Activated CD4-positive, alpha-beta T cell treated with anti-CD3 and anti-CD28 coated beads for 24 hours (primary cell): ENCODE results near the gene MRPL55.
A peak's percentile ranks its signal among the peaks of the same experiment; 100 is the strongest.

Experiments
- DNase-seq, 2 donors: peaks; one replicate each; pipeline ENCODE4 v3.0.0-alpha.2; 2020; ENCODE audit warnings: low read depth in 2 of 2

The MRPL55 gene

GRCh38 chr1:228109073-228109961 is at the start of gene MRPL55:
TSS of gene MRPL55 (minus strand) at chr1:228109299. CDS start at chr1:228108260, 1,039 bp downstream.
- DNase-seq, result peak; percentile 97

DNA sequence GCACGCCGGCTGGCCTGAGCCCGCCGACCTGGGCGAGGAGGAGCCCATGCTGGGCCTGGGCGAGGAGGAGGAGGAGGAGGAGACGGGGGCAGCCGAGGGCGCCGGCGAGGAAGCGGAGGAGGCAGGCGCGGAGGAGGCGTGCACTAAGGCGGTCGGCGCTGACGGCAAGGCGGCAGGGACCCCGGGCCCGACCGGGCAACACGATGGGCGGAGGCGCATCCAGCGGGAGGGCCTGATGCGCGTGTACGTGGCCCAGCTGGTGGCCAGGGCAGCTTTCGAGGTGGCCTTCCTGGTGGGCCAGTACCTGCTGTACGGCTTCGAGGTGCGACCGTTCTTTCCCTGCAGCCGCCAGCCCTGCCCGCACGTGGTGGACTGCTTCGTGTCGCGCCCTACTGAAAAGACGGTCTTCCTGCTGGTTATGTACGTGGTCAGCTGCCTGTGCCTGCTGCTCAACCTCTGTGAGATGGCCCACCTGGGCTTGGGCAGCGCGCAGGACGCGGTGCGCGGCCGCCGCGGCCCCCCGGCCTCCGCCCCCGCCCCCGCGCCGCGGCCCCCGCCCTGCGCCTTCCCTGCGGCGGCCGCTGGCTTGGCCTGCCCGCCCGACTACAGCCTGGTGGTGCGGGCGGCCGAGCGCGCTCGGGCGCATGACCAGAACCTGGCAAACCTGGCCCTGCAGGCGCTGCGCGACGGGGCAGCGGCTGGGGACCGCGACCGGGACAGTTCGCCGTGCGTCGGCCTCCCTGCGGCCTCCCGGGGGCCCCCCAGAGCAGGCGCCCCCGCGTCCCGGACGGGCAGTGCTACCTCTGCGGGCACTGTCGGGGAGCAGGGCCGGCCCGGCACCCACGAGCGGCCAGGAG is 49.3 kb upstream of the MRPL55 start:
- no peak for DNase-seq

DNA sequence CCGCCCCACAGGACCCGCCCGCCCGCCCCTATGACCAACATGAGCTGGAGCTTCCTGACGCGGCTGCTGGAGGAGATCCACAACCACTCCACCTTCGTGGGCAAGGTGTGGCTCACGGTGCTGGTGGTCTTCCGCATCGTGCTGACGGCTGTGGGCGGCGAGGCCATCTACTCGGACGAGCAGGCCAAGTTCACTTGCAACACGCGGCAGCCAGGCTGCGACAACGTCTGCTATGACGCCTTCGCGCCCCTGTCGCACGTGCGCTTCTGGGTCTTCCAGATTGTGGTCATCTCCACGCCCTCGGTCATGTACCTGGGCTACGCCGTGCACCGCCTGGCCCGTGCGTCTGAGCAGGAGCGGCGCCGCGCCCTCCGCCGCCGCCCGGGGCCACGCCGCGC is 48.6 kb upstream of the MRPL55 start:
- no peak for DNase-seq

DNA sequence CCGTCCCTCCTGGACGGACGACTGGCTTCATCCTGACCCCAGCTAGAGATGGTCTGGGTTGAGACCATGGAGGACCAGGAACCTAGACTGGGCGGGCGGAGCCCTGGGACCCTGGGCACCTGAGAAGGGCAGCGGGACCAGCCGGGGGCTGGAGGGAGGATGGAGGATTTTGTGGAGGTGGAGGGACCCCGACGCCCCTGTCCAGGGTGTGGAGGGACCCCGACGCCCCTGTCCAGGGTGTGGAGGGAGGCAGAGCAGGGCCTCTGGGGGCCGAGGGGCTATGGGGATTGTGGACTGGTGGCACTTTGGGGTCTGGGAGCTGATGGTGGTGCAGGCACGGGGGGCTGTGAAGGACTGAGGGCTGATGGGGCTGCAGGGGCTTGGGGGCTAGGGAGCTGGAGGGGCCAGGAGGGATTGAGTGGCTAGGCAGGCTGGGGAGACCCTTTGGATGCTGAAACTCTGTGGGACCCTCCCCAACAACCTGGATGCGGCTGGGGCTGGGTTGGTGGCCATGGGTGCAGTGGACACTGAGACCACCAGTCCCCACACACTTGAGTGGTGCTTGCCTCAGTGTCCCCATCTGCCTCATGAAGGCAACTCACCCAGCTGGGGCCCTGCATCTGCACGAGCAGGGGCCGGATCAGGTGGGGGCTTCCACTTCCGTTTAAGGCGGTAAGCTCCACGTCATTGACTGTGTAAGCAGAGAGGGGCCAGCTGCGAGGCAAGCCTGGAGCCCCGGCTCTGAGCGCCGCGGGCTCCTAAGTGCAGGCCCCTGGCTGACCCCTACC is 48.0 kb upstream of the MRPL55 start:
- no peak for DNase-seq

DNA sequence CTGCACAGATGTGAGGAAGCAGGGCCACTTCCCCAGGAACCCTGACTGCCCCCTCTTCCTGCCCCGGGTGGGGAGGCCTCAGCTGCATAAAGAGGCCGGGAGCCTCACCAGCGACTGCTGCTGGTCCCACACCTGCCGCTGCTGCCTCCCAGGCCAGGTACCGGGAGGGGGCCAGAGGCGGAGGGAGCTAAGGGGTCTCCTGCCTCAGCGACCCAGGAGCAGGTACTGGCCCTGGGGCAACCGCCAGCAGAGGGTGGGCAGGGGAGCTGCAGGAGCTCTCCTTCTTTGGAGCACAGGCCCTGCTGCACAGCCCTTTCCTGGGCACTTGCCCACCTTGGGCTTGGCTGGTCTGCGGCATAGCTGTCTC is 47.4 kb upstream of the MRPL55 start:
- DNase-seq, result no peak

DNA sequence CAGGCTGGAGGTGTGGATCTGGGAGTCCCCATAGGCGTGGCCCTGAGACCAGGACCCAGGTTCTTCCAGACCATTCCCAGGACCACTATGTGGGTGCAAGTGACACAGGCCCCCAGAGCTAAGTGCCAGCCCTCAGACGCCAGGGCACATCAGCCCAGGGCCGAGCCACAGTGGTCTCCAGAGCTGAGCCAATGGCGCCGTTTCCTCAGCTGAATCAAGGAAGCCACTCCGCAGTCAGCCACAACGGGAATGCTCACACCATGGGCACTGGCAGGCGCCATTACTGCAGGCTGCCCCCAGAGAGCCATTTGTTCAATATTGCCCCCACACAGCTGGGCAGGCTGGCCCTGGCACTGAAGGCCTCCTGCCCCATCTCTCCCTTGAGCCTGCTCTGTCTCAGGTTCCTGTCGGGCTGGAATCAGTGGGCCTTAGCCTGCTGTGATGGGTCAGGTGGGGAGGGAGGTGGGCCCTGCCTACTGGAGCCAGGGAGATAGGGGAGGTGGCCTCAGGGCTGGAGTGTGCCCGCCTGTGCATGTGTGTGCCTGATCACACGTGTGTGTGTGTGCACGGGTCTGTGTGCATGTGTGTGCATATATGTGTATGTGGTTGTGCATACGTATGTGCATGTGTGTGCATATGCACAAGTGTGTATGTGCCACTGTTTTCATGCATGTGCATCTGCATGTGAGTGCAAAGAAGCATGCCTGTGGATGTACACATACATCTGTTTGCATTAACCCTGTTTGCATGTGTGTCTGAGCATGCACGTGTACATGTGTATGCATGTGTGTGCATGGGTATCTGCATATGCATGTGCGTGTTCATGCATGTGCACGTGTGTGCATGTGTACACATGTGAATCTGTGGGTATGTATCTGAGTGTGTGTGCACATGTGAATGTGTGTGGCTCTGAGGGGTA is 46.8 kb upstream of the MRPL55 start:
- no peak for DNase-seq

DNA sequence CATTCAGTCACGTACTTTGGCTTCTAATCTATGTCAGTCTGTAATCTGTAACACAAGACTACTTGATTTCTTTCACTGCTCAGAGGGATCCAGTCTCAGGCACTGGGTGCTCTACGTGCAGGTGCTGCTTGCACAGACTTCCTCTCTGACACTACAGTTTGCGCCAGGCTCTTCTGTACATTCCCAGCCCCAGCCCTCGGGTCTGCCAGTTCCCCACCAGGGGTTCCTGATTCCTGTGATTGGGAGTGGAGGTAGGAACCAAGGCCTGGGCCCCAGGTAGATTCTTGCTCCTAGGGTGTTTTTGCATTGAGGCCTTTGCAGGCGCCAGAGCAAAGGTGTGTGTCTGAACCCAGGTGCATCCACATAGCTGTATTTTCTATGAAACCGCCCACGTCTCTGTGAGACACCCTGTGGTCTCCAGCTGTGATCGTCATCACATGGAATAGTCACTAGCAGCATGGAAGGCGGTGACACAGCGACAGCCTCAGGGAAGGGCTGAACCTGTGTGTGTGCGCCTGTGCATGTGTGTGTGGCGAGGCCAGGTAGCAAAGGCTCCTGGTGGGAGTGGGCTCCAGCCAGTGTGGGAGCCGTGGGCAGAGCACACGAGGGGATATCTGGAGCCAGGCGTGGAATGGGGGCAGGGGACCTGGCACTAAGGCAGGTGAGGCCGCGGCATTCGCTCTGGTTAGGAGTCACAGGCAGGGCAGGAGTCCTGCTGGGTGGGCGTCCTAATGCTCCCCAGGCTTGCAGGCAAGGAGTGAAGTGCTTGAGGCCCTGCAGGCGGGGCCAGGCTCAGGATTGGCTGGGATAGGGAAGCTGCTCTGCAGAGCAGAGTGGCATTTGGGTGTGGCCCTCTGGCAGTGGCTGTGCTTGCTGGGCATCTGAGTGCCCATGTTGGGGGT is 45.8 kb upstream of the MRPL55 start:
- no peak for DNase-seq

DNA sequence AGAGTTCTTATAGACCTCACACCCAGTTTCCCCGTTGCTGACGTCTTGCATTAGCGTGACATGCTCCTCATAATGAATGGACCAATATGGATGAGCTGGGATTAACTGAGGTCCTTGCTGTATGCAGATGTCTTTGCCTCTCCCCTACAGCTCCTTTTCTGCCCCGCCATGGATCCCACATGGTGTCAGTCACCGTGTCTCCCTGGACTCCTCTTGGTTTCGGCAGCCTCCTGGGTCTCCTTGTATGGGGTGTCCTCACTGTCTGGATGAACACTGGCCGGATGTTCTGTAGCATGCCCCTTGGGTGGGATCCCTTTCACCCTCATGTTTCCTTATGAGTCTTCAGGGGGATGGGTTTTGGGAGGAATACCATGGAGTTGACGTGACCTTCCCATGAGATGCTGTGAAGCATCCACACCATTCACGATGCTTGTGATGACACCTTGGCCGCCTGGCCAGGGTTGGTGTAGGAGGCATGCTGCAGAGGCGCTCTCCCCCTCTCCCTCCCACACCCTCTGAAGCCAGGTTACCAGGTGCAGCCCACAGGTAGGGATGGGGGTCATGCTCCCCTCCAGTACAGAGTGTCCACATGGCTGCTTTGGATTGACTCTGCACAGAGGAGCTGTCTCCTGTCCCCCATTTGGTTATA is 45.0 kb upstream of the MRPL55 start:
- DNase-seq, result no peak

- no peak for DNase-seq
These were observed 43.8 kb upstream of the MRPL55 start for GRCh38 chr1:228152918-228153258.

GRCh38 chr1:228152097-228152917 is 43.2 kb upstream of the MRPL55 start:
- DNase-seq, result no peak

DNA sequence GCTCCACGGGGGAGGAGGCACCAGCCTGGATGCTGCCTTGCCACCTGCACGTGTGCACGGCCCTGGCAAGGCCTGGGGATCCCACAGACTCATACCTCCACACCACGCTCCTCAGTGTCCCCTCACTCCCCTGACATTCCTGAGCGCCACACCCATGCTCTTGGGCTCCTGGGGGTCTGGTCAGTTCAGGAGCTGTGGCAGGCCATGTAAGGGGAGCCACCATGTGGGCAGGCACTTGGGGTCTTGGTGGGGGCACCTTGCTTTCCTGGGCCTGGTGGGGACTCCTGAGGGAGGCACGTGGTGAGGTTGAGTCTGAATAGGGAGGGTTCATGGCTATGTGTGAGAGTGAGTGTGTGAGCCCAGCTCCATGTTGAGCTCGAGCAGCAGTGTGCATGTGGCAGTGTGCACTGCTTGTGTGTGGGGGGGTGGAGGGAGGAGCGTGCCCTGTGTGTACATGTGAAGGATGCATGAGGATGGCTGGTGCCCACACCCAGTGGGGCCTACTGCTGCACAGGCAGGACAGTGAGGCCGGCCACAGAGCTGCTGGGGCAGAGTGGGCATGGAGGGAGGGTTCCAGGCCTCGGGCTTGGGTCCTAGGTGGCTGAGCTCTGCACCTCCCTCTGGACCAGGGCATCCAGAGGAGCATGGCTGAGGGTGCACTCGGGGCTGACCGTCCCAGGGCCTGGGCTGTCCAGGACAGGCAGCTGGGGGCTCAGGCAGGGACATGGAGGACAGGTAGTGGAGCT is 42.3 kb upstream of the MRPL55 start:
- no peak for DNase-seq

- DNase-seq, result no peak
These were observed 41.5 kb upstream of the MRPL55 start for GRCh38 chr1:228150461-228151179.

DNA sequence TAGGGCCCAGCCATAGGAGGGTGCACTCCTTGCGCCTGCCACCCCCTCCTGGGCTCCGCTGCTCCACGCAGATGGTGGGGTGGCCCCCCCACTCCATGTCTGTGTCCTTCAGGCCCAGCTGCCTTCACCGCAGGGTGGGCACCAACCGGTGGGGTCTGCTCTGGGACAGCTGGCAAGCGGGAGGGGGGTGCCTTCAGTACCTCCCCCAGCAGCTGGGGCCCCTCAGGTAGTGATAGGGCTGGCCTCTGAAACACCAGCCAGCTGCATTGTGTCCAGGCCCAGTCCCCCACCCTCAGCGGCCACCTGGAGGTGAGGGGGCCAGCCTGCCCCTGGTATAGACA is 41.0 kb upstream of the MRPL55 start:
- no peak for DNase-seq

DNA sequence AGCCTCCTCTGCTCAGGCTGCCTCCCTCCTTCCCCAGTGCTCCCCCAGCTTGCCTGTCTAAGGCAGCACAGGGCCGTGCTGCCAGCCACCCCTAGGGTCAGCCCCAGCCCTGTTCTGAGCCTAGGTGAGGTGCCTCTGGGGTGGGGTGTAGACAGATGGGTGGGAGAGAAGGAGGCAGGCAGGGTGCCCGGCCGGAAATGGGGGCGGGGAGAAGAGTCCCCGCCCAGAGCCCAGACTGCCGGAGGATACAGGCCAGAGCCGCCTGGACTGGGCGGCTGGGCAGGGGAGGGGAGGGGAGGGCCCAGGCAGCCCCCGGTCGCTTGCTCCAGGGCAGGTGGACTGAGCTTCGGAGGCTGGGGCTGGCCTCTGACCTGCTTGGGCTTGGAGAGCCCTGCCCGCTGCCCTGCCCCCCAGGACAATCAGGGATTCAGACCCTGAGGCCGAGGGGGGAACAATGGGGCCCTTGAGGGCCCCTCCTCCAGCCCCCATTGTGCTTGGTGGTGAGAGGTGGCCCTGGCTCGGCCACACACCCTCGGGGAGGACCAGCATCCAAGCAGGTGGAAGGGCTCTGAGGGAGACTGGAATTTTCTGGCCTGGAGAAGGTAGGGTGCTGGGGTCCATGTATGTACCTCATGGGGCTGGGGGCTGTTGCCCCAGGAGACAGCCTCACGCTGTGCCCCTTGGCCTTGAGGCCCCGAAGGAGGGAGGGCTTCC is 40.5 kb upstream of the MRPL55 start, which contains the start of gene GJC2:
Gene GJC2, plus strand, starts transcription at position 525 of the 714 bp plus-strand sequence. CDS start 7,829 bp downstream, outside the sequence.
- DNase-seq, result no peak

- DNase-seq, result no peak
These were observed 39.9 kb upstream of the MRPL55 start for GRCh38 chr1:228148935-228149405.

DNA sequence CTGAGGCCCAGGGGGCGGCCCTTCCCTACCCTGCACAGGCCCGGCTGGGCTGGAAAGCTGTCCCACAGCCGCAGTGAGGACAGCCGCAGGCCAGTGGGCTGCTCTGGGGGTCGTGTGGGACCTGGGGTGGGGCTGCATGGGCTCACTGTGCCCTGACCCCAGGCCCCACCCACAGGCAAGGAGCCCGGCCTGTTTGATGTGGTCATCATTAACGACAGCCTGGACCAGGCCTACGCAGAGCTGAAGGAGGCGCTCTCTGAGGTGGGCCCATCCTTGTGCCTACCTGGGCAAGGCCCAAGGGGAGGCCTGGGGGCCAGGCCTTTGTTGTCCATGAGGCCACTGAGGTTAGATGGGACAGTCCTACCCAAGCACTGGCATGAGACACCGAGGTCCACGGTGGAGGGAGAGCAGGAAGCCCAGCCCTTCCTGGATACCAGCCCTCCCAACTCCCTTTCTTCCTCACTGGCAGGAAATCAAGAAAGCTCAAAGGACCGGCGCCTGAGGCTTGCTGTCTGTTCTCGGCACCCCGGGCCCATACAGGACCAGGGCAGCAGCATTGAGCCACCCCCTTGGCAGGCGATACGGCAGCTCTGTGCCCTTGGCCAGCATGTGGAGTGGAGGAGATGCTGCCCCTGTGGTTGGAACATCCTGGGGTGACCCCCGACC is 39.2 kb upstream of the MRPL55 start:
- no peak for DNase-seq
